Fibroblast of skin of left biceps (primary cell): ENCODE results near the gene FIGLA.
"Not testable (repeated sequence)": the region's sequence is repeated elsewhere in the genome, so short reads cannot be mapped to it uniquely, and the experiment has no call there.

ENCODE experiments used
- DNase-seq, 2 experiments: peaks; one replicate each; pipeline ENCODE4 v3.0.0-alpha.2; 2013; ENCODE audit warnings: low read depth in 2 of 2

FIGLA gene

GRCh38 chr2:70808983-70809958, 18.8 kb upstream of the FIGLA start:
- no peak for DNase-seq

- no peak for DNase-seq
Measured at GRCh38 chr2:70807828-70808118, 17.3 kb upstream of the FIGLA start.

GRCh38 chr2:70807102-70807827, 16.8 kb upstream of the FIGLA start:
- no peak for DNase-seq

GRCh38 chr2:70806620-70807019, 16.2 kb upstream of the FIGLA start:
- DNase-seq = no peak

GRCh38 chr2:70806013-70806412, 15.6 kb upstream of the FIGLA start:
- DNase-seq = no peak

- no peak for DNase-seq
Measured at GRCh38 chr2:70801607-70802263, 11.3 kb upstream of the FIGLA start.

GRCh38 chr2:70799706-70800105, 9.3 kb upstream of the FIGLA start:
- DNase-seq = no peak

GRCh38 chr2:70797996-70798395, 7.6 kb upstream of the FIGLA start:
- DNase-seq = not testable (repeated sequence)

- DNase-seq = no peak
Measured at GRCh38 chr2:70797506-70797905, 7.1 kb upstream of the FIGLA start.

- no peak for DNase-seq
Measured at GRCh38 chr2:70796262-70796661, 5.8 kb upstream of the FIGLA start.

GRCh38 chr2:70795164-70795995, 4.9 kb upstream of the FIGLA start:
- DNase-seq = no peak

GRCh38 chr2:70793450-70793849, 3.0 kb upstream of the FIGLA start:
- no peak for DNase-seq

- DNase-seq = no peak
Measured at GRCh38 chr2:70789304-70790135, 923 bp downstream of the FIGLA start.

- no peak for DNase-seq
Measured at GRCh38 chr2:70785137-70785911, 5.1 kb downstream of the FIGLA start.

- DNase-seq = no peak
Measured at GRCh38 chr2:70784320-70784719, 6.1 kb downstream of the FIGLA start.

- DNase-seq = peak in 1 of 2 experiments; percentile 10
Measured at GRCh38 chr2:70779911-70780545, 10.4 kb downstream of the FIGLA start.

GRCh38 chr2:70779491-70779890, 11.0 kb downstream of the FIGLA start:
- no peak for DNase-seq

GRCh38 chr2:70778676-70779075, 11.8 kb downstream of the FIGLA start:
- no peak for DNase-seq

- DNase-seq = no peak
Measured at GRCh38 chr2:70777450-70777849, 13.0 kb downstream of the FIGLA start.
